Brain microvascular endothelial cell (primary cell): Measurements from ENCODE around the gene ACAT2.
A peak's percentile ranks its signal among the peaks of the same experiment; 100 is the strongest.
"Not testable (repeated sequence)": the region's sequence is repeated elsewhere in the genome, so short reads cannot be mapped to it uniquely, and the experiment has no call there.

Source experiments
- DNase-seq: peaks from one replicate; pipeline ENCODE4 v3.0.0-alpha.2; 2020
- H3K27ac ChIP-seq: fragments of 250-450 bp; sonication (Bioruptor Pico); 2 replicates; pipeline ENCODE4 v1.5.1; 2020; ENCODE audit warnings: mild to moderate bottlenecking, moderate library complexity
- H3K27me3 ChIP-seq: fragments of 250-450 bp; sonication (Bioruptor Pico); replicated peaks from 2 replicates; pipeline ENCODE4 v1.5.1; 2020; ENCODE audit warnings: mild to moderate bottlenecking
- H3K36me3 ChIP-seq: fragments of 250-450 bp; sonication (Bioruptor Pico); replicated peaks from 2 replicates; pipeline ENCODE4 v1.5.1; 2020; ENCODE audit warnings: mild to moderate bottlenecking
- H3K4me3 ChIP-seq: 2 replicates; pipeline ENCODE4 v1.5.1; 2011; ENCODE audit warnings: low read depth, mild to moderate bottlenecking, control low read depth, low read length, moderate library complexity
- in situ Hi-C: cut with HindIII; loops from 2 replicates; pipeline ENCODE4 v1.10.0; 2017; ENCODE audit warnings: low sequenced_read_pairs, low pct_ligation_motif_present
- TF ChIP-seq, protein P1 (sequence below): IDR thresholded peaks from 2 replicates; pipeline ENCODE4 v1.5.1; 2011; ENCODE audit warnings: low read depth, mild to moderate bottlenecking, moderate library complexity, low read length, control low read depth, inconsistent platforms; ENCODE audit errors: missing control alignments

Gene ACAT2

GRCh38 chr6:159761873-159762680, at the start of gene ACAT2:
TSS of gene ACAT2 (plus strand) at chr6:159762045. CDS start at chr6:159762088, 43 bp downstream.
- in situ Hi-C loops = no loop called here
- peak within 1 kb of the TSS; percentile 78 for H3K27ac ChIP-seq
- TF ChIP-seq, protein P1, sequence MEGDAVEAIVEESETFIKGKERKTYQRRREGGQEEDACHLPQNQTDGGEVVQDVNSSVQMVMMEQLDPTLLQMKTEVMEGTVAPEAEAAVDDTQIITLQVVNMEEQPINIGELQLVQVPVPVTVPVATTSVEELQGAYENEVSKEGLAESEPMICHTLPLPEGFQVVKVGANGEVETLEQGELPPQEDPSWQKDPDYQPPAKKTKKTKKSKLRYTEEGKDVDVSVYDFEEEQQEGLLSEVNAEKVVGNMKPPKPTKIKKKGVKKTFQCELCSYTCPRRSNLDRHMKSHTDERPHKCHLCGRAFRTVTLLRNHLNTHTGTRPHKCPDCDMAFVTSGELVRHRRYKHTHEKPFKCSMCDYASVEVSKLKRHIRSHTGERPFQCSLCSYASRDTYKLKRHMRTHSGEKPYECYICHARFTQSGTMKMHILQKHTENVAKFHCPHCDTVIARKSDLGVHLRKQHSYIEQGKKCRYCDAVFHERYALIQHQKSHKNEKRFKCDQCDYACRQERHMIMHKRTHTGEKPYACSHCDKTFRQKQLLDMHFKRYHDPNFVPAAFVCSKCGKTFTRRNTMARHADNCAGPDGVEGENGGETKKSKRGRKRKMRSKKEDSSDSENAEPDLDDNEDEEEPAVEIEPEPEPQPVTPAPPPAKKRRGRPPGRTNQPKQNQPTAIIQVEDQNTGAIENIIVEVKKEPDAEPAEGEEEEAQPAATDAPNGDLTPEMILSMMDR = no peak
- H3K4me3 ChIP-seq = peak within 1 kb of the TSS; percentile 91
- peak; percentile 92 for DNase-seq
- H3K36me3 ChIP-seq = peaks cover 34% of the 10 kb centered on the region
- no peaks in the 10 kb centered on the region for H3K27me3 ChIP-seq

- H3K4me3 ChIP-seq, H3K27ac ChIP-seq, H3K27me3 ChIP-seq, DNase-seq, H3K36me3 ChIP-seq, in situ Hi-C loops: not testable (repeated sequence)
Measured at GRCh38 chr6:159712389-159712788, 49.5 kb upstream of the ACAT2 start.

DNA sequence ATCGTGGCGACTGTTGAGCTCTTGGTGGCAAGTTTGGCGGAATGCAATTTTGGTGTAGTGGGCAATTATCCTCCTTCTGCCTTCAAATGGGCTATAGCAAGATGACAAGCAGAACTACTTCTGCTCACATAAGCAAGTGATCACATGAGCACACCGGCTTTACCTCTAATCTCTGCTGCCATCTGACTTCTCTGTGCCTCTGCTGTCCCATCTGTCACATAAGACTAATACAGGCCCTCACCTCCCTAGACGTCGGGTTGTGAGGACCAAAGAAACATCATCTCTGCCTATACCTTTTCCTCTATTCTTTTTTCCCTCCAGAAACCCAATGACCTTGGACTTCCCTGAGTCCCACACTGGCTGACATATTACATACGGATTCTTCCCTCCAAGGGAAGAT, 47.9 kb upstream of the ACAT2 start:
- in situ Hi-C loops = no loop called here
- Histone ChIP-seq H3K27me3 (no peaks in the 10 kb centered on the region), H3K27ac (no peak overlapping the region), H3K36me3 (no peaks in the 10 kb centered on the region), H3K4me3 (no peak overlapping the region)
- DNase-seq = no peak
- TF ChIP-seq, protein P1 = no peak

GRCh38 chr6:159714404-159714803, 47.4 kb upstream of the ACAT2 start:
- no peak overlapping the region for H3K27ac ChIP-seq
- DNase-seq = no peak
- in situ Hi-C loops = no loop called here
- H3K27me3 ChIP-seq = no peaks in the 10 kb centered on the region
- TF ChIP-seq, protein P1 = no peak
- no peak overlapping the region for H3K4me3 ChIP-seq
- H3K36me3 ChIP-seq = no peaks in the 10 kb centered on the region

GRCh38 chr6:159715166-159715565, 46.7 kb upstream of the ACAT2 start:
- in situ Hi-C loops = no loop called here

GRCh38 chr6:159715605-159716004, 46.2 kb upstream of the ACAT2 start:
- TF ChIP-seq, protein P1 = no peak
- H3K27ac ChIP-seq = no peak overlapping the region
- no peak overlapping the region for H3K4me3 ChIP-seq
- no peak for DNase-seq
- H3K27me3 ChIP-seq = no peaks in the 10 kb centered on the region
- in situ Hi-C loops = no loop called here
- no peaks in the 10 kb centered on the region for H3K36me3 ChIP-seq

More at GRCh38 chr6:159715166-159715565, 46.7 kb upstream of the ACAT2 start:
- Histone ChIP-seq H3K27me3 (no peaks in the 10 kb centered on the region), H3K4me3 (no peak overlapping the region), H3K36me3 (no peaks in the 10 kb centered on the region), H3K27ac (no peak overlapping the region)
- no peak for DNase-seq
- TF ChIP-seq, protein P1 = no peak
